Measurements from ENCODE around the gene UNC13C.

Gene UNC13C

GRCh38 chr15:54582863-54583643, 604.8 kb downstream of the UNC13C start:
- H3K27ac ChIP-seq = no peak overlapping the region
- no peak for TF ChIP-seq CTCF (conservative IDR thresholded peaks at IDR 0.05)
- no peak for TF ChIP-seq ZFX (IDR thresholded peaks at IDR 0.05)

- TF ChIP-seq CTCF (conservative IDR thresholded peaks at IDR 0.05) (no peak), ZFX (IDR thresholded peaks at IDR 0.05) (no peak)
- no peak overlapping the region for H3K27ac ChIP-seq
Observed at GRCh38 chr15:54585063-54585462, 606.8 kb downstream of the UNC13C start.

GRCh38 chr15:54594115-54594514, 615.9 kb downstream of the UNC13C start:
- TF ChIP-seq ZFX (IDR thresholded peaks at IDR 0.05) = no peak
- TF ChIP-seq CTCF (conservative IDR thresholded peaks at IDR 0.05) = peak; percentile 45
- no peak overlapping the region for H3K27ac ChIP-seq

GRCh38 chr15:54599386-54599785, 621.1 kb downstream of the UNC13C start:
- TF ChIP-seq CTCF (conservative IDR thresholded peaks at IDR 0.05) = no peak
- no peak for TF ChIP-seq ZFX (IDR thresholded peaks at IDR 0.05)
- H3K27ac ChIP-seq = no peak overlapping the region

GRCh38 chr15:54605043-54605442, 626.8 kb downstream of the UNC13C start:
- TF ChIP-seq ZFX (IDR thresholded peaks at IDR 0.05) (no peak), CTCF (conservative IDR thresholded peaks at IDR 0.05) (no peak)
- H3K27ac ChIP-seq = peak overlapping the region; percentile 19; the same call in 1 of the 2 replicates

- peak overlapping the region; percentile 19; the same call in 1 of the 2 replicates for H3K27ac ChIP-seq
- TF ChIP-seq ZFX (IDR thresholded peaks at IDR 0.05) = no peak
- no peak for TF ChIP-seq CTCF (conservative IDR thresholded peaks at IDR 0.05)
Observed at GRCh38 chr15:54605556-54605955, 627.3 kb downstream of the UNC13C start.

GRCh38 chr15:54608876-54609835, 630.9 kb downstream of the UNC13C start:
- TF ChIP-seq CTCF (conservative IDR thresholded peaks at IDR 0.05) (no peak), ZFX (IDR thresholded peaks at IDR 0.05) (no peak)
- no peak overlapping the region for H3K27ac ChIP-seq
